Melanocyte of skin (primary cell): ENCODE data around the gene NTSR1. TPM values are rescaled to one million over a fixed set of nuclear protein-coding genes. Genes with fewer than 3 reads are reported as not detected.

ENCODE experiments used
- total RNA-seq, 2 donors: library from RNA; depleted of rRNA; stranded (reverse); fragments of >200 nt; gene quantifications; 2 replicates each; pipeline ENCODE4 v1.2.3, GENCODE V29; 2012

Gene NTSR1
- total RNA-seq: under 1 TPM; under 0.01 TPM

GRCh38 chr20:62708591-62709536 lies at the start of gene NTSR1:
Gene NTSR1, plus strand, starts transcription at chr20:62708836. Its CDS starts 372 bp downstream, at chr20:62709208.

GRCh38 chr20:62804627-62805154 lies 96.1 kb downstream of the NTSR1 start, which contains the start of gene OGFR:
Gene OGFR, plus strand, starts transcription at chr20:62804835. Its CDS starts 25 bp downstream, at chr20:62804860.

Other genes starting within 250 kb of the NTSR1 start
- not detected for gene GATA5, start 232.8 kb upstream of the NTSR1 start, total RNA-seq
- gene SLCO4A1, start 66.3 kb upstream of the NTSR1 start, total RNA-seq: 10 to 100 TPM; 47.5 to 58.3 TPM
- gene MRGBP, start 87.6 kb downstream of the NTSR1 start, total RNA-seq: 10 to 100 TPM; 12.7 to 17.6 TPM
- 10 to 100 TPM; 46.5 to 62.6 TPM for gene OGFR, start 96.0 kb downstream of the NTSR1 start, total RNA-seq
- gene COL9A3, start 108.2 kb downstream of the NTSR1 start, total RNA-seq: 1 to 10 TPM in 1 of 2 donors, under 1 TPM in 1; 0.69 to 4.7 TPM
- gene TCFL5, start 153.0 kb downstream of the NTSR1 start, total RNA-seq: 10 to 100 TPM; 23.0 to 25.8 TPM
- 10 to 100 TPM; 36.5 to 36.6 TPM for gene DIDO1, start 217.7 kb downstream of the NTSR1 start, total RNA-seq
- 10 to 100 TPM; 16.2 to 20.3 TPM for gene GID8, start 229.3 kb downstream of the NTSR1 start, total RNA-seq
- 1 to 10 TPM; 1.7 to 5.3 TPM for gene SLC17A9, start 243.9 kb downstream of the NTSR1 start, total RNA-seq